Activated CD4-positive, alpha-beta T cell treated with anti-CD3 and anti-CD28 coated beads for 1 hour (primary cell): ENCODE measurements around the gene TREML4.

Experiments used
- DNase-seq: peaks from one replicate; pipeline ENCODE4 v3.0.0-alpha.2; 2020

The TREML4 gene

GRCh38 chr6:41288030-41288753 is 60.0 kb downstream of the TREML4 start:
- no peak for DNase-seq
